Stimulated activated CD4-positive, alpha-beta T cell treated with anti-CD3 and anti-CD28 coated beads, Interleukin-1b, Interleukin-23, amount 100 ng/mL, for 1 hour (primary cell): ENCODE measurements around the gene CHST12.
A peak's percentile ranks its signal among the peaks of the same experiment; 100 is the strongest.
"Not testable (repeated sequence)": the region's sequence is repeated elsewhere in the genome, so short reads cannot be mapped to it uniquely, and the experiment has no call there.

Experiments
- DNase-seq, 2 donors: peaks; one replicate each; pipeline ENCODE4 v3.0.0-alpha.2; 2020; ENCODE audit warnings: low read depth in 2 of 2

The CHST12 gene

GRCh38 chr7:2403014-2403717 lies at the start of gene CHST12:
Gene CHST12 (plus strand): TSS chr7:2403611. CDS start chr7:2432640, 29,029 bp downstream.
- DNase-seq, result peak; percentile 81 to 89

- DNase-seq, result peak; percentile 83 to 84
Measured at GRCh38 chr7:2353936-2354185, 49.5 kb upstream of the CHST12 start.

- peak; percentile 71 to 79 for DNase-seq
Measured at GRCh38 chr7:2354186-2354938, 49.0 kb upstream of the CHST12 start, which contains the start of gene EIF3B. Gene EIF3B (plus strand): TSS chr7:2354827. CDS start chr7:2354922, 95 bp downstream.

- DNase-seq, result no peak
Measured at GRCh38 chr7:2354939-2355704, 48.3 kb upstream of the CHST12 start.

- no peak for DNase-seq
Measured at GRCh38 chr7:2355705-2356008, 47.8 kb upstream of the CHST12 start.

GRCh38 chr7:2357165-2357564 lies 46.2 kb upstream of the CHST12 start:
- no peak for DNase-seq

GRCh38 chr7:2357571-2357970 lies 45.8 kb upstream of the CHST12 start:
- no peak for DNase-seq

- DNase-seq, result no peak
Measured at GRCh38 chr7:2358968-2359527, 44.4 kb upstream of the CHST12 start.

- DNase-seq, result no peak
Measured at GRCh38 chr7:2359610-2360009, 43.8 kb upstream of the CHST12 start.

- DNase-seq, result no peak
Measured at GRCh38 chr7:2360796-2361195, 42.6 kb upstream of the CHST12 start.

GRCh38 chr7:2362385-2363088 lies 40.9 kb upstream of the CHST12 start:
- DNase-seq, result no peak

GRCh38 chr7:2369139-2369538 lies 34.3 kb upstream of the CHST12 start:
- no peak for DNase-seq

GRCh38 chr7:2371329-2371728 lies 32.1 kb upstream of the CHST12 start:
- no peak for DNase-seq

- no peak for DNase-seq
Measured at GRCh38 chr7:2372724-2373123, 30.7 kb upstream of the CHST12 start.

GRCh38 chr7:2373124-2373556 lies 30.3 kb upstream of the CHST12 start:
- DNase-seq, result no peak

- DNase-seq, result no peak
Measured at GRCh38 chr7:2373646-2374045, 29.8 kb upstream of the CHST12 start.

GRCh38 chr7:2374401-2374800 lies 29.0 kb upstream of the CHST12 start:
- DNase-seq, result no peak

- DNase-seq, result no peak
Measured at GRCh38 chr7:2374830-2375728, 28.3 kb upstream of the CHST12 start.

GRCh38 chr7:2376351-2377154 lies 26.9 kb upstream of the CHST12 start:
- no peak for DNase-seq

GRCh38 chr7:2377492-2377891 lies 25.9 kb upstream of the CHST12 start:
- DNase-seq, result not testable (repeated sequence)
